GM18870 (cell line): ENCODE data around the gene CXXC5.
A peak's percentile ranks its signal among the peaks of the same experiment; 100 is the strongest.

Source experiments
- ATAC-seq: cut with Tn5 transposase; IDR thresholded peaks from one replicate; pipeline ENCODE4 v1.9.1; 2021; ENCODE audit warnings: moderate library complexity; ENCODE audit not compliant: unreplicated experiment

CXXC5 gene

DNA sequence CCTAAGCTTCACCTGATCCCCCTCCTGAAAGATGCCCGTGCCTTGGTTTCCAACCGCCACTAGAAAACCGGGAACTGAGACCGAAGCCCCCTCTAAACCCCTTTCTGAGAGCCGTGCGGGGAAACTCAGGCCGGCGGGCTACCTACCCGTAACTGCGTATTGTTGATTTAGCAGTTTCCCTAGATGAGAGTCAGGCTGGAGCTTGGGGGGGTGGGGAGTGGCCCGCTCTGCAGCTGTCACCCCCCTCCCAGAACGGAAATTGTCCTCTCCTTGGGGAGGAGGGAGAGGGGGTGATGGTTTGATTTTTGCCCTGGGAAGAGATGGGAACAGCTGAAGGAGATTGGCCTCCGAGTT lies 2.5 kb downstream of the CXXC5 start:
- no peak for ATAC-seq

DNA sequence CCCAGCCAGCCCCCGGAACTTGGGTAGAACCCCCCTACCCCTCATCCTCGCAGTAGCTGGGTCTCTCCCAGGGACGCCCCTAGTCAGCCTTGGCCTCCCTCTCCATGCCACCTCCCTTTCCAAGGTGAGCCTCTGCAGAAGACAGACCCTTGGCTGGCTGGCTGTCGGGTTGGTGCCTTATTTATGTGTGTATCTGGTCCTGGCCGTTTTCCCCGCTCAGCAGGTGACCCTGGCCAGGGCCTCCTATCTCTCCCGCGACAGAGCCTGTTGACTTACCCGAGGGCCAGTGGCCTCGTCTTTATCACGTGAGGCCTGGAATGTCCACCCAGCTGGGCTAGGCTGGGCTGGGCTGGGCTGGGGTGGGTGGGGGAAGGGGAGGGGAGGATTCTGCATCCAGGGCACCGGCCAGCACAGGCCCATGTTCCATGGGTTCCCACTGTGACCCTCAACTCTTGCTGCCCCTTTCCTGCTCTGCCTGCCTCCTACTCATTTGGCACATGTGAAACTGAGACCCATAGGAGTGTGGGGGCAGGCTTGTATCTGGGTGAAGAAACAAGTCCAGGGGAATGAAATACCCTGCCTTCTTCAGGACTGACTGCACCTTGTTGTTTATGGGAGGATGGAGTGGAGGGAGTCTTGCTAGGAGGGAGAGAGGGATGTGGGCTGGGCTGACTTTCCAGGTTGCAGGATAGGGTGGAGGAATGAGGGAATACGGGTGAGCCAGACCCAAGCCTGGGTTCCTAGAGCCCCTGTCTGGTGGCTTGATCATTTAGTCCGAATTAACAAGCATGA lies 3.1 kb downstream of the CXXC5 start:
- no peak for ATAC-seq

GRCh38 chr5:139651853-139652787 lies 4.0 kb downstream of the CXXC5 start:
- ATAC-seq = peak; percentile 39

DNA sequence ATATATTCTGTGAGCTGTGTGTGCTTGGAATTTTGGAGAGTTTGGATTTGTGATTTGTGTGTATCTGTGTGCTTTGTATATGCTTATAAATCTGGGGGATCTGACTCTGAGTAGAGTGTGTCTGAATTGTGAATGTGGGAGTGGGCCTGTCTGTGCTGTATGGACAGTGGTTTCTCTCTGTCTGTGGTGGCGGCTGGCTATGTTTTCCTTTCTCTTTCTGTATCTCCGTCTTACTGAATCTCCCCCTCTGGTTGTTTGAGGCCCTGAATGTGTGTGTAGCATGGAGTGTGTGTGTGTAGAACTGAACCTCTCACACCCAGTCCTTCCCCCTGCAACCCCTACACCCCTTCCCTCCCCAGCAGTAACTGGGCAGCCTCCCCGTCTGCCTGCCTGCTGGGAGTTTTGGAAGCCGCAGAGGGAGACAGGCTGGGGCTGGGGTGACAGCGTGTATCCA lies 4.7 kb downstream of the CXXC5 start:
- peak; percentile 41 for ATAC-seq

- ATAC-seq = no peak
Observed at GRCh38 chr5:139653616-139654015, 5.5 kb downstream of the CXXC5 start.

DNA sequence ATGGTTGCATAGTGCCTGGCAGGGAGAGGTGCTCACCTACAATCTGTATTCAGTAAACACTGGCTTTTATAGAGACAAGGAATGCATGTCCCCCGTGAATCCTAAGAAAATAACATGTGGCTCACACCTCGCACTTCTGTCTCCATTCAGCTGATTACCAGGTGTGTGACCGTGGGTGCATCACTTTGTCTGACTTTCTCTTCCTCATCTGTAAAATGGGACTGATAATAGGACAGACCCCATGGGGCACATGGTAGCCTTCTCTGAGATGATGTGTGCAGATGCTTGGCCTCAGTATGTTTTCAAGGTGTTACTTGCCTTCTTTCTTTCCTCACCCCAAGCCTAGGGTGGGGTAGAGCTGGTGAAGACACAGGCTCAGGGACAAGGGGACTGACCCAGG lies 6.3 kb downstream of the CXXC5 start:
- ATAC-seq = no peak

DNA sequence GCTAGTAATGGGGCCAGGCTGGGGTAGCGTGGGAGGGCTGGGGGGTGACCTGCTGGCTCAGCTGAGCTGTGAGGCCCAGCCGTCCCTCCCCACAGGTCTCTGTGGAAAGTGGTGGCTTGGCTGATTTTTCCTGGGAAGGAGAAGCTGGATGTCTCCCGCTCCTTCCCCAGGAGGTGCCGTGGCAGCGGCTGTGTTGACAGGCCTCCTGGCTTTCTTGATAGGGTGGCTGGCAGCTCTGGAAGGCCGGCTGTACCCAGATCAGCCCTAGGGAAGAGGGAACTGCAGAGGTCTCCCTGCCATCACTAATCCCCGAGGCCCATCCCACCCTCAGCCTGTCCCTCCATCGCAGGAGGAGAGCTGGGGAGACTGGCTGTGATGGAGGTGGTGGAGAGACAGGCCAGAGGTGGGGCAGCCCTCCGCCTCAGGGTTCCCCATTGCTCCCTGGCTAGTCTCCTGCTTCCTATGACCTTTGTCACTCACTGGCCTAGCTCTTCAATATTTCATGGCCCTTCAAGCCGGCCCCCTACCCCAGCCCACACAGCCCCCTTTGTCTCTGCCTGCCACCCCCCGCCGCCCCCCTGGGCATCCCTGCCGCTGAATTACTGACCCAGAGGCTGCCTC lies 6.8 kb downstream of the CXXC5 start:
- ATAC-seq = no peak

DNA sequence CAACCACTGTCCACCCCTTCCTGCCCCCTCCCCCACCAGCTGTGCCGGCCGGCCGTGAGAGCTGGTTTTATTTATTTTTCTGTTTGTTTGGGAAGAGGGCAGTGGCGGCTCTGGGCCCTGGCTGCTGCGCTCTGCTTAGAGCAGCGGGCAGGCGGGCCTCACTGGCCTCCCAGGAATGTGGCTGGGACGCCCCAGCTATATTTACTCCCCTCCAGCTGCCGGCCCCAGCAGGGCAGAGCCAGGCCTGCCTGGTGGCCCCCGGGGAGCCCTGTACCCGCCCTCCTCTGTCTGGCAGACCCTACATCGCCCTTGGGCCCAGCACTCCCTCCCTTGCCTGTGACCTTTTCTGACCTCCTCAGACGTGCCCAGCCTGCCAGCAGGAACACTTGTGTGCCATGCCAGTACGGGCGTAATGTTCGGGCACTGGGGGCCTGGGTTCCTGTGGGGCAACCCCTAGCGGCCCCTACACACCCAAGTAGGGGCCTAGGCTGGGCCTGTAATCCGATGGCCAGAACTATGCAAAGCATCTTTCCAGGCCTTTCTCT lies 7.7 kb downstream of the CXXC5 start:
- ATAC-seq = no peak

- ATAC-seq = no peak
Observed at GRCh38 chr5:139657363-139658321, 9.5 kb downstream of the CXXC5 start.

DNA sequence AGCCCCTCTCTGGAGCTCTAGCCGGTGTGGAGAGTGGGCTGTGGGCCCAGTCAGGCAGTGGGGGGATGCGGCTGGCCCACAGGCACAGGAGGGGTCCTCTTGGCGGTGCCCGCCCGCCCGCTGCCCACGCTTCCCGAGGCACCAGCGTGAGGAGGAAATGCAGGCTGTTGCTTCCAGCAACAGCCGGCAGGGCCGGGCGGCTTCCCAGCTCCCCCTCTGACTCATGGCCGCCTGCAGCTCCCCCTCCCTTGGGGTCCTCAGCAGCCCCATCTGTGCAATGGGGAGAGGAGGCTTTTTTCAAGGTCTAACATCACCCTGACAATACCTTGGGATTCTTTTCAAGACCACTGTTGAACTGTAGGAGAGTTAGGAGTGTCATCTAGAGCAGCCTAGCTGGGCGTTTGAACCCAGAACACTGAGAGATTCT lies 10.4 kb downstream of the CXXC5 start:
- ATAC-seq = no peak

DNA sequence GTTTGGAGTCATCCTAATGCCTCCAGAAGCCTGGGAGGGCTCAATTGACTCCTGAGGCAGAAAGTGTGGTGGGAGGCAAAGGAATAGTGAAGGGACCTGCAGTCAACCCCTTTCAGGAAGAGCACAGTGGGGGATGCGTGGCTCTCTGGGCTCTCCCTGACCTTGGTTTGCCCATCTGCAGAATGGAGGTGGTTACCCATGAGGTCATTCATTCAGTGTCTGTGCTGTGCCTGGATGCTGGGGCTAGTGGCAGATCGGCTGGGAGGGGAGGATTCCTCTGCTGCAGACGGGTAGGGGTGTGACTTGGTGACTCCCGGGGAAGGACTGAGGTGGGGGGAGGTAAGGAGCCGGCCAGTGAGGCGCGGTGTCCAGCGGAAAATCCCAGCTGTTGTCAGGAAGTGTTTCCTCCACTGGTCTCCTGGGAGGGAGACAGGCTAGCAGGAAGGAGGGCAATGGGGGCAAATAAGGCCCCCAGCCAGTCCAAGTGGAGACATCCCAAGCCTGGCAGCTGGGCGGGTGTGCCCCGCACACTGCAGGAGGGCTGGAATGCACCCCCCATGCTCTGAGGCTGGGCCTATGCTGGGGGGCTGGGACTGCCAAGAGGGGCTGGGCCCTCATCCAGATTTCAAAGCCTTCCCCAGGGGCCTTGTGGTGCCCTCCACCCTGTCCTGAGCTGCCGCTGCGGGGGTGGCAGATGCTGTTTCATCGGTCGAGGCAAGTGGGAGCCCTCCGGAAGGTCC lies 10.9 kb downstream of the CXXC5 start:
- no peak for ATAC-seq

- ATAC-seq = no peak
Observed at GRCh38 chr5:139659695-139660101, 11.5 kb downstream of the CXXC5 start.

- ATAC-seq = no peak
Observed at GRCh38 chr5:139660105-139660922, 12.2 kb downstream of the CXXC5 start.

GRCh38 chr5:139660923-139661814 lies 13.0 kb downstream of the CXXC5 start:
- ATAC-seq = no peak

GRCh38 chr5:139662617-139663016 lies 14.5 kb downstream of the CXXC5 start:
- ATAC-seq = no peak

- no peak for ATAC-seq
Observed at GRCh38 chr5:139663207-139664085, 15.3 kb downstream of the CXXC5 start.
